ENCODE results near the gene UTY. TPM values are rescaled to one million over a fixed set of nuclear protein-coding genes. Genes with fewer than 3 reads are reported as not detected.
"Not testable (repeated sequence)": the region's sequence is repeated elsewhere in the genome, so short reads cannot be mapped to it uniquely, and the experiment has no call there.

Gene UTY
- total RNA-seq, 2 donors from 2014 or later = 29.7 to 32.7 TPM

DNA sequence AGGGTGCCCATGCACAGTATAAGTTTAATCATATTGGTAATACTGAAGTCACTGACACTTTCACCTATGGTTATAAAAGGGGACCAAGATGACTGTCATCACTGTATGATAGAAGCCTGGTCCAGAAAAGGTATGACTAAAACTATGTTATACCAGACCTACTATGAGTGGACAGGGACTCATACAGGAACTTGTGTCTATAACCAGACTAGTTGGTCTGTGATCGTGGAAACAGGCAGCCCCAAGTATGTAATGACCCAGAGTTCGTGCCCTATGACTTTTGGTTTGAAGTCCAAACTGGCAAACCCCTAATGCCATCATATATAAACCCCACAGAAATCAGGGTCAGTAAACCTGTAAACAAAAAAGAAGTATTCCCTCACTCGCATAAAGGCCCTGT is 134.3 kb downstream of the UTY start:
- peaks cover 0 to 6% of the 10 kb centered on the region in 2 donors for H3K36me3 Mint-ChIP-seq
- no peak for DNase-seq (ENCODE audit: low spot score in 2 of 2)
- peak; percentile 70 to 79 for ATAC-seq
- H3K27ac Mint-ChIP-seq = peak overlapping the region in 1 of 2 donors; percentile 72
- H3K9me3 Mint-ChIP-seq = no peaks in the 10 kb centered on the region

- ATAC-seq (peak; percentile 66 to 86), DNase-seq (ENCODE audit: low spot score in 2 of 2) (peak in 1 of 2 donors; percentile 53)
- no peaks in the 10 kb centered on the region for H3K9me3 Mint-ChIP-seq
- peaks cover 0 to 13% of the 10 kb centered on the region in 2 donors for H3K36me3 Mint-ChIP-seq
- H3K27ac Mint-ChIP-seq = peak overlapping the region in 1 of 2 donors; percentile 95
Measured at GRCh38 chrY:13343307-13343946, 136.4 kb downstream of the UTY start.

DNA sequence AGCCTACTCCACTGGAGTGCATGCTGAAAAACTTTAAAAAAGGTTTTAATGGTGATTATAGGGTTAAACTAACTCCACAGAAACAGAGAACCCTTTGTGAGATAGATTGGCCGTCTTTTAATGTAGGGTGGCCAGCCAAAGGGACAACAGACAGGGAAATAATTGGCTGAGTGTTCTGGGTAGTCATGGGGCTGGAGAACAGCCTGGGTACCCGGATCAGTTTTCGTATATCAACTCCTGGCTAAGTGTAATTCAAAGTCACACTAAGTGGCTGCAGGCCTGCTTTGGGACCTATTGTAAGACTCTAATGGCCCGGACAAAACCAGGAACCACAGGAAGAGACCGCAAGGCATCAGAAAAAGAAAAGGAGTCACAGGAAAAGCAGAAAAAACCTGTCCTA is 139.9 kb downstream of the UTY start:
- ATAC-seq (no peak), DNase-seq (ENCODE audit: low spot score in 2 of 2) (no peak)
- H3K27ac Mint-ChIP-seq = peak overlapping the region; percentile 48 to 62
- H3K36me3 Mint-ChIP-seq = peaks cover 8 to 18% of the 10 kb centered on the region in 2 donors
- H3K9me3 Mint-ChIP-seq = no peaks in the 10 kb centered on the region

GRCh38 chrY:13339381-13339780 is 140.5 kb downstream of the UTY start:
- Mint-ChIP-seq H3K27ac (peak overlapping the region; percentile 48 to 62), H3K36me3 (peaks cover 11 to 18% of the 10 kb centered on the region in 2 donors), H3K9me3 (no peaks in the 10 kb centered on the region)
- ATAC-seq (no peak), DNase-seq (ENCODE audit: low spot score in 2 of 2) (no peak)

DNA sequence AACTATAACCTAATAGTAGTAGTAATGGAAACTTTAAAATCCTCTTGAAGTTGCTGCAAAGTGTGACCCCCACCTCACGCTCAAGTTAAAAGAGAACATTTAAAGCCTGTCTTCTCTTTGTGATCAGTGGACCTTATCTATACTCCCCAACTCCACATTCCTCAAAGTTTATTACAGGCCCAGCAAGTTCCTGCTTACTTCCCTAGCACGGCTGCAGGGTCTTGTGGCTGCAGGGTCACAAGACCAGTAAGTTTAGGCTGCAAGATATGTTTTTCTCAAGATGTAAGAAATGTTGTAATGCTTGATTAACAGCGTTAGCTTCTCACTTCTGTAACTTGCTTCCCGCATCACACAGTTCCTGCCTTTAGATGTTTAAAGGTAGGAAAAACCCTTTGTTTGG is 141.1 kb downstream of the UTY start:
- no peak for ATAC-seq
- Mint-ChIP-seq H3K9me3 (no peaks in the 10 kb centered on the region), H3K27ac (no peak overlapping the region), H3K36me3 (peaks cover 17 to 23% of the 10 kb centered on the region in 2 donors)
- no peak for DNase-seq (ENCODE audit: low spot score in 2 of 2)

- Mint-ChIP-seq H3K9me3 (no peaks in the 10 kb centered on the region), H3K36me3 (peaks cover 23 to 24% of the 10 kb centered on the region in 2 donors), H3K27ac (no peak overlapping the region)
- ATAC-seq = no peak
- DNase-seq (ENCODE audit: low spot score in 2 of 2) = no peak
Measured at GRCh38 chrY:13337934-13338333, 141.9 kb downstream of the UTY start.

GRCh38 chrY:13333791-13334190 is 146.0 kb downstream of the UTY start:
- Mint-ChIP-seq H3K36me3 (peaks cover 10 to 31% of the 10 kb centered on the region in 2 donors), H3K27ac (no peak overlapping the region), H3K9me3 (no peaks in the 10 kb centered on the region)
- ATAC-seq (no peak), DNase-seq (ENCODE audit: low spot score in 2 of 2) (no peak)

DNA sequence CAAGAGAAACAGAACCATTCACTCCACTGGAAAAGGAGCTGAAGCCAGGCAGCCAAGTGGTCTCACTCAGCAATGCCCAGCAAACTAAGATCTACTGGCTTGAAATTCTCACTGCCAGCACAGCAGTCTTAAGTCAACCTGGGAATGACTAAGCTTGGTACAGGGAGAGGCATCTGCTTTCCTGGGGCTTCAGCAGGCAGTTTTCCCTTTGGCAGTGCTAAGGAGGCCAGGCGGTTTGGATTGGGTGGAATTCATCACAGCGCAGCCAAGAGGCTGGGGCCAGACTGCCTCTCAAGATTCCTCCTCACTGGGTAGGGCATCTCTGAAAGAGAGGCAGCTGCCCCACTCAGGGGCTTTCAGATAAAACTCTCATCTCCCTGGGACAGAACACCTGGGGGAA is 149.2 kb downstream of the UTY start:
- no peaks in the 10 kb centered on the region for H3K9me3 Mint-ChIP-seq
- DNase-seq (ENCODE audit: low spot score in 2 of 2) (no peak), ATAC-seq (no peak)
- no peak overlapping the region for H3K27ac Mint-ChIP-seq
- peaks cover 9 to 30% of the 10 kb centered on the region in 2 donors for H3K36me3 Mint-ChIP-seq

- ATAC-seq (no peak), DNase-seq (ENCODE audit: low spot score in 2 of 2) (no peak)
- Mint-ChIP-seq H3K9me3 (no peaks in the 10 kb centered on the region), H3K27ac (no peak overlapping the region), H3K36me3 (peaks cover 5 to 11% of the 10 kb centered on the region in 2 donors)
Measured at GRCh38 chrY:13312966-13313365, 166.9 kb downstream of the UTY start.

DNA sequence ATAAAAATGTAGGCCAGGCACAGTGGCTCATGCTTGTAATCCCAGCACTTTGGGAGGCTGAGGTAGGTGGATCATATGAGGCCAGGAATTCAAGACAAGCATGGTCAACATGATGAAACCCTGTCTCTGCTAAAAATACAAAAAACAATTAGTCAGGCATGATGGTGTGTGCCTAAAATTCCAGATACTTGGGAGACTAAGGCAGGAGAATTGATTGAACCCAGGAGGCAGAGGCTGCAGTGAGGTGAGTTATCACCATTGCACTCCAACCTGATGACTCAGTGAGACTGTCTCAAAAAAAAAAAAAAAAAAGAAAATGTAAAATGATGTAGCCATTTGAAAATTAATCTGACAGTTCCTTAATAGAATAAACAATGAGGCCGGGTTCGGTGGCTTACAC is 171.9 kb downstream of the UTY start:
- Mint-ChIP-seq H3K36me3 (peaks cover 0 to 5% of the 10 kb centered on the region in 2 donors), H3K27ac (no peak overlapping the region), H3K9me3 (no peaks in the 10 kb centered on the region)
- no peak for ATAC-seq
- DNase-seq (ENCODE audit: low spot score in 2 of 2) = no peak

DNA sequence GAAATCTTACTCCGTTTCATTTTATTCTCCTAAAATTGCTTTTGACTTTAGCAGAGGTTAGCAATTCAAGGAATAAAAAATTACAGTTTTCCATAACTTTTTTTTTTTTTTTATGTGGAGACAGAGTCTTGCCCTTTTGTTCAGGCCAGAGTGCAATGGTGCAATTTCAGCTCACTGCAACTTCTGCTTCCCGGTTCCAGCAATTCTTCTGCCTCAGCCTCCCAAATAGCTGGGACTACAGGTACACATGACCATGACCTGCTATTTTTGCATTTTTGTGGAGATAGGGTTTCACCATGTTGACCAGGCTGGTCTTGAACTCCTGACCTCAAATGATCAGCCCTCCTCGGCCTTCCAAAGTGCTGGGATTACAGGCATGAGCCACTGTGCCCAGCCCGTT is 179.0 kb downstream of the UTY start:
- DNase-seq (ENCODE audit: low spot score in 2 of 2) (no peak), ATAC-seq (no peak)
- Mint-ChIP-seq H3K9me3 (no peaks in the 10 kb centered on the region), H3K36me3 (peaks cover 7% of the 10 kb centered on the region in 2 donors), H3K27ac (no peak overlapping the region)

GRCh38 chrY:13299411-13299810 is 180.4 kb downstream of the UTY start:
- DNase-seq (ENCODE audit: low spot score in 2 of 2) = no peak
- peaks cover 7% of the 10 kb centered on the region in 2 donors for H3K36me3 Mint-ChIP-seq
- H3K9me3 Mint-ChIP-seq = no peaks in the 10 kb centered on the region
- H3K27ac Mint-ChIP-seq = no peak overlapping the region
- ATAC-seq = no peak

DNA sequence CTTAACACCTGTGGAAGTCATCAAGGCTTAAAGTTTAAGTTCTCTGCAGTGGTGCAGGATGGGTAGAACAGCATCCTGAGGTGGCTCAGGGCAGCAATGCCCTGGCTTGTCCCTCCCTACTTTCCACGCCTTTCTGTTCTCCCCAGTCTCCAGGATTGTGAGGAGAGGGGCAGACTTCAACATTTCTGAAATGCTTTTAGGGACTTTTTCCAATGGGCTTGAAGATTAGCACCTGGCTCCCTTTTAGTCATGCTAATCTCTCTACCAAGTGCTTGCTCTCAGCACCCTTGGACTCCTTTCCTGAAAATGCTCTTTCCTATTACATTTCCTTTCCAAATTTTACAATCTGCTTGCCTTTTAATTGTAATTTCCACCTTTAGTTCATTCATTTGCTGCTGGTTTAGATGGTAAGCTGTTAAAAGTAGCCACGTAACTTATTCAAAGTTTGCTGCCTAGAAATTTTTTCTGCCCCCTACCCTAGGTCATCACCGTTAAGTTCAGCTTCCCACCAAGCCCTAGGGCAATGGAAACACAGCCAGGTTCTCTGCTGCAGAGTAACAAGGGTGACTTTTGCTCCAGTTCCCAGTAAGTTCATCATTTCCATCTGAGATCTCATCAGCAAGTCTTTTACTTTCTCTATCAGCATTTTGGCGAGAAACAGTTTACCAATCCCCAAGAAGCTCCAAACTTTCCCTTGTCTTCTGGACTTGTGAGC is 183.5 kb downstream of the UTY start:
- no peak for DNase-seq (ENCODE audit: low spot score in 2 of 2)
- no peak for ATAC-seq
- peaks cover 0 to under 1% of the 10 kb centered on the region in 2 donors for H3K9me3 Mint-ChIP-seq
- H3K36me3 Mint-ChIP-seq = peaks cover 12 to 14% of the 10 kb centered on the region in 2 donors
- H3K27ac Mint-ChIP-seq = no peak overlapping the region

- peaks cover 22% of the 10 kb centered on the region in 2 donors for H3K36me3 Mint-ChIP-seq
- DNase-seq (ENCODE audit: low spot score in 2 of 2) (no peak), ATAC-seq (no peak)
- H3K27ac Mint-ChIP-seq = no peak overlapping the region
- peaks cover 0 to 5% of the 10 kb centered on the region in 2 donors for H3K9me3 Mint-ChIP-seq
Measured at GRCh38 chrY:13295026-13295425, 184.8 kb downstream of the UTY start.

DNA sequence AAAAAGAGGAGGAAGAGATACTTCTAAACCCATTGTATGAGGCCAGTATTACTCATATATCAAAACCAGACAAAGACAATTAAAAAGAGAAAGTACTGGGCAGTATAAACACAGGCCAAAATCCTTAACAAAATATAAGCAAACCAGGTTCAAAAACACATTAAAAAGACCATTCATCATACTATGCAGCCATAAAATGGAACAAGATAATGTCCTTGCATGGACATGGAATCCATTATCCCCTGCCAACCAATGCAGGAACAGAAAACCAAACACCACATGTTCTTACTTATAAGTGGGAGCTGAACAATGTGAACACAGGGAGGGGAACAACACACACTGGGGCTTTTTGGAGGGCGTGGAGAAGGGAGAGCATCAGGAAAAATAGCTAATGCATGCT is 188.6 kb downstream of the UTY start:
- DNase-seq (ENCODE audit: low spot score in 2 of 2) (no peak), ATAC-seq (no peak)
- Mint-ChIP-seq H3K27ac (no peak overlapping the region), H3K9me3 (peaks cover 0 to 5% of the 10 kb centered on the region in 2 donors), H3K36me3 (peaks cover 28 to 29% of the 10 kb centered on the region in 2 donors)

- H3K9me3 Mint-ChIP-seq; H3K27ac Mint-ChIP-seq; ATAC-seq; DNase-seq (ENCODE audit: low spot score in 2 of 2): not testable (repeated sequence)
- peaks cover 25 to 31% of the 10 kb centered on the region in 2 donors for H3K36me3 Mint-ChIP-seq
Measured at GRCh38 chrY:13282151-13283054, 197.4 kb downstream of the UTY start.

DNA sequence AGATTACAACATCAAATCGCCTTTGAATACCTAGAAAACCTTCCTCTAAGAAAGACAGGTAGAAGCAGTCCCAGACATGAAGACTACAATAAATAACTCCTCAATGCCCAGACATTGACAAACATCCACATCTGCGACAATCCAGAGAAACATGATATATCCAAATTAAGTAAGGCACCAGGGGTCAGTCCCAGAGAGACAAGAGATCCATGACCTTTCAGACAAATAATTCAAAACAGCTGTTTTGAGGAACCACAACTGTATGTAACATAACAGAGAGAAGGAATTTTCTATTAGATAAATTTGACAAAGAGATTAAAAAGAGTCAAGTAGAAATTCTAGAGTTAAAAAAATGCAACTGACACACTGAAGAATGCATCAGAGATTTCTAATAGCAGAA is 200.3 kb downstream of the UTY start:
- no peak for DNase-seq (ENCODE audit: low spot score in 2 of 2)
- Mint-ChIP-seq H3K36me3 (peaks cover 20 to 25% of the 10 kb centered on the region in 2 donors), H3K9me3 (no peaks in the 10 kb centered on the region), H3K27ac (no peak overlapping the region)
- no peak for ATAC-seq

Data from activated naive CD4-positive, alpha-beta T cell treated with anti-CD3 and anti-CD28 coated beads, Interleukin-2, amount 50 U/mL, for 72 hours (primary cell).